Gastrocnemius medialis (tissue), 4 donors: Measurements from ENCODE around the gene CD200R1. TPM values are rescaled to one million over a fixed set of nuclear protein-coding genes. Genes with fewer than 3 reads are reported as not detected.

Experiments
- ATAC-seq, 2 donors: fragments of 150-250 bp; one replicate each; pipeline ENCODE4 v1.9.1; 2016
- DNase-seq, 2 donors: peaks; one replicate each; pipeline ENCODE4 v3.0.0-alpha.2; 2019
- H3K27ac ChIP-seq, 4 donors: fragments of 200-600 bp; sonication (generic); 1 replicate in 1 of 4; 2 replicates in 3 of 4; pipeline ENCODE4 v1.5.1; 2016 to 2018; ENCODE audit warnings: mild to moderate bottlenecking in 2 of 4, moderate library complexity in 1 of 4
- H3K27me3 ChIP-seq, 3 donors: fragments of 200-600 bp; sonication (generic) in 2 of 3; 1 replicate in 1 of 3; 2 replicates in 2 of 3; pipeline versions ENCODE4 v1.5.1 to v1.6.0; 2016 to 2019; ENCODE audit warnings: mild to moderate bottlenecking in 1 of 3, moderate library complexity in 1 of 3
- H3K36me3 ChIP-seq, 2 donors: fragments of 200-600 bp; sonication (generic) in 1 of 2; one replicate each; pipeline ENCODE4 v1.5.1; 2017 to 2018
- H3K4me1 ChIP-seq, 2 donors: fragments of 200-600 bp; sonication (generic) in 1 of 2; one replicate each; pipeline ENCODE4 v1.5.1; 2016 to 2017; ENCODE audit warnings: mild to moderate bottlenecking in 2 of 2
- H3K4me3 ChIP-seq, 4 donors: fragments of 200-600 bp; sonication (generic) in 3 of 4; 1 replicate in 1 of 4; 2 replicates in 3 of 4; pipeline ENCODE4 v1.5.1; 2016 to 2019; ENCODE audit warnings: mild to moderate bottlenecking in 2 of 4
- H3K9me3 ChIP-seq, 3 donors: fragments of 200-600 bp; sonication (generic) in 2 of 3; 1 replicate in 1 of 3; 2 replicates in 2 of 3; pipeline ENCODE4 v1.5.1; 2016 to 2019
- CTCF ChIP-seq, 5 experiments: fragments of 450-650 bp in 3 of 5; fragments of 200-600 bp in 2 of 5; sonication (generic) in 2 of 5; IDR thresholded peaks in 4 of 5; conservative IDR thresholded peaks in 1 of 5; 1 replicate in 4 of 5; 2 replicates in 1 of 5; pipeline ENCODE4 v1.5.1; 2016 to 2019; ENCODE audit warnings: antibody characterized with exemption in 5 of 5, mild to moderate bottlenecking in 3 of 5, moderate library complexity in 3 of 5
- POLR2A ChIP-seq, 2 donors: fragments of 450-650 bp; IDR thresholded peaks; one replicate each; pipeline ENCODE4 v1.6.1; 2017; ENCODE audit warnings: antibody characterized with exemption in 2 of 2, mild to moderate bottlenecking in 2 of 2, moderate library complexity in 2 of 2
- in situ Hi-C, 4 donors: fragments of 200-750 bp; cut with MboI; loops; one replicate each; pipeline versions ENCODE4 v1.15.0 to v1.8.0; 2017; ENCODE audit warnings: low sequenced_read_pairs in 4 of 4
- intact Hi-C: fragments of 100-400 bp; cut with DNase I; formaldehyde crosslinking; loops from one replicate; pipeline ENCODE4 v1.15.1; 2023; ENCODE audit warnings: low total_unique reads
- total RNA-seq, 4 donors: library from RNA; depleted of rRNA; stranded (reverse); fragments of >200 nt; gene quantifications; one replicate each; pipeline versions ENCODE4 v1.1.0 to v1.2.3, GENCODE V29; 2016

The CD200R1 gene
- total RNA-seq, 4 donors from 2014 or later = 0.29 to 0.46 (median 0.40) TPM; not detected in 1

GRCh38 chr3:112990672-112991602 lies 16.0 kb upstream of the CD200R1 start, which contains the start of gene GTPBP8:
Gene GTPBP8 (plus strand): TSS chr3:112990984. CDS start chr3:112991000, 16 bp downstream.
- H3K4me1 ChIP-seq = peaks cover 20 to 21% of the 10 kb centered on the region in 2 donors
- ATAC-seq (peak; percentile 98), DNase-seq (peak; percentile 86 to 87)
- H3K27me3 ChIP-seq = no peaks in the 10 kb centered on the region
- H3K27ac ChIP-seq = peak within 1 kb of the TSS; percentile 92 to 97 (median 94)
- no peaks in the 10 kb centered on the region for H3K36me3 ChIP-seq
- peak within 1 kb of the TSS; percentile 82 to 89 (median 88) for H3K4me3 ChIP-seq
- H3K9me3 ChIP-seq = no peaks in the 10 kb centered on the region
- TF ChIP-seq POLR2A (IDR thresholded peaks at IDR 0.05) (peak; percentile 71 to 86), CTCF (IDR thresholded peaks at IDR 0.05 in 4 of 5, conservative IDR thresholded peaks at IDR 0.05 in 1 of 5) (peak in 3 of 5 experiments; percentile 15 to 28 (median 22))
- in situ Hi-C loops (no loop called here), intact Hi-C loops (loop anchor here (1.0 to 5.0 kb wide), 3 partner anchors 28 to 430 kb away; partner anchors contain the start of genes ATG3 and CCDC80)

GRCh38 chr3:112987710-112988334 lies 12.9 kb upstream of the CD200R1 start:
- intact Hi-C loops = no loop called here
- H3K9me3 ChIP-seq = no peaks in the 10 kb centered on the region
- H3K36me3 ChIP-seq = no peaks in the 10 kb centered on the region
- no peak for TF ChIP-seq CTCF (IDR thresholded peaks at IDR 0.05 in 4 of 5, conservative IDR thresholded peaks at IDR 0.05 in 1 of 5)
- TF ChIP-seq POLR2A (IDR thresholded peaks at IDR 0.05) = no peak
- no peak for DNase-seq
- in situ Hi-C loops = loop anchor here in 3 of 4 donors (5.0 to 10.0 kb wide), 3 partner anchors 253 to 346 kb away; partner anchors contain the start of gene CCDC80 (in 3 of the 3)
- no peak for ATAC-seq
- H3K27me3 ChIP-seq = no peaks in the 10 kb centered on the region
- no peak overlapping the region for H3K27ac ChIP-seq
- H3K4me3 ChIP-seq = no peak overlapping the region
- peaks cover 17 to 30% of the 10 kb centered on the region in 2 donors for H3K4me1 ChIP-seq

- in situ Hi-C loops = loop anchor here in 3 of 4 donors (10.0 kb wide), 2 partner anchors 250 to 340 kb away; partner anchors contain the start of gene CCDC80 (in 2 of the 3)
Observed at GRCh38 chr3:112984485-112984884, 9.6 kb upstream of the CD200R1 start.

More at GRCh38 chr3:112984485-112984884, 9.6 kb upstream of the CD200R1 start:
- peak; percentile 17 to 34 for DNase-seq
- Histone ChIP-seq H3K4me3 (no peak overlapping the region), H3K9me3 (no peaks in the 10 kb centered on the region), H3K27ac (peak overlapping the region in 2 of 4 donors; percentile 7 to 52), H3K4me1 (peaks cover 0 to 11% of the 10 kb centered on the region in 2 donors), H3K36me3 (no peaks in the 10 kb centered on the region), H3K27me3 (no peaks in the 10 kb centered on the region)
- TF ChIP-seq POLR2A (IDR thresholded peaks at IDR 0.05) (no peak), CTCF (IDR thresholded peaks at IDR 0.05 in 4 of 5, conservative IDR thresholded peaks at IDR 0.05 in 1 of 5) (no peak)
- intact Hi-C loops = loop anchor here (5.0 kb wide), 1 partner anchor 247 kb away; no protein-coding TSS in a partner anchor
- peak; percentile 53 to 92 for ATAC-seq
